ENCODE results near the gene KCTD11.
A peak's percentile ranks its signal among the peaks of the same experiment; 100 is the strongest.

The KCTD11 gene

GRCh38 chr17:7314719-7315569 is 37.0 kb upstream of the KCTD11 start, which contains the start of gene GPS2:
GPS2 (minus strand) TSS chr17:7315360; CDS start chr17:7315052, 308 bp downstream.
- no peak for TF ChIP-seq CTCF (IDR thresholded peaks at IDR 0.05; ENCODE audit: low read depth, low read length)
- in situ Hi-C loops (cut with HindIII; ENCODE audit: low sequenced_read_pairs): no loop called here
- peak; percentile 81 for DNase-seq (ENCODE audit: low read depth, low spot score)
- H3K4me3 ChIP-seq (ENCODE audit: low read depth, low read length): peak within 1 kb of the TSS; percentile 59

- peak overlapping the region; percentile 59 for H3K4me3 ChIP-seq (ENCODE audit: low read depth, low read length)
- DNase-seq (ENCODE audit: low read depth, low spot score): no peak
- in situ Hi-C loops (cut with HindIII; ENCODE audit: low sequenced_read_pairs): no loop called here
- no peak for TF ChIP-seq CTCF (IDR thresholded peaks at IDR 0.05; ENCODE audit: low read depth, low read length)
Measured at GRCh38 chr17:7315570-7316235, 36.3 kb upstream of the KCTD11 start.

- in situ Hi-C loops (cut with HindIII; ENCODE audit: low sequenced_read_pairs): no loop called here
- DNase-seq (ENCODE audit: low read depth, low spot score): no peak
- TF ChIP-seq CTCF (IDR thresholded peaks at IDR 0.05; ENCODE audit: low read depth, low read length): no peak
- H3K4me3 ChIP-seq (ENCODE audit: low read depth, low read length): no peak overlapping the region
Measured at GRCh38 chr17:7317161-7317803, 34.7 kb upstream of the KCTD11 start.

- in situ Hi-C loops (cut with HindIII; ENCODE audit: low sequenced_read_pairs): no loop called here
- H3K4me3 ChIP-seq (ENCODE audit: low read depth, low read length): no peak overlapping the region
- TF ChIP-seq CTCF (IDR thresholded peaks at IDR 0.05; ENCODE audit: low read depth, low read length): no peak
- no peak for DNase-seq (ENCODE audit: low read depth, low spot score)
Measured at GRCh38 chr17:7318121-7318860, 33.7 kb upstream of the KCTD11 start.

GRCh38 chr17:7321466-7321865 is 30.5 kb upstream of the KCTD11 start:
- DNase-seq (ENCODE audit: low read depth, low spot score): no peak
- H3K4me3 ChIP-seq (ENCODE audit: low read depth, low read length): no peak overlapping the region
- no peak for TF ChIP-seq CTCF (IDR thresholded peaks at IDR 0.05; ENCODE audit: low read depth, low read length)
- in situ Hi-C loops (cut with HindIII; ENCODE audit: low sequenced_read_pairs): no loop called here

Measured in astrocyte of the spinal cord (primary cell).